ENCODE data around the gene GRIPAP1. TPM values are rescaled to one million over a fixed set of nuclear protein-coding genes. Genes with fewer than 3 reads are reported as not detected.

Gene GRIPAP1
- total RNA-seq, 4 donors from 2014 or later: 25.1 to 44.5 (median 32.2) TPM

DNA sequence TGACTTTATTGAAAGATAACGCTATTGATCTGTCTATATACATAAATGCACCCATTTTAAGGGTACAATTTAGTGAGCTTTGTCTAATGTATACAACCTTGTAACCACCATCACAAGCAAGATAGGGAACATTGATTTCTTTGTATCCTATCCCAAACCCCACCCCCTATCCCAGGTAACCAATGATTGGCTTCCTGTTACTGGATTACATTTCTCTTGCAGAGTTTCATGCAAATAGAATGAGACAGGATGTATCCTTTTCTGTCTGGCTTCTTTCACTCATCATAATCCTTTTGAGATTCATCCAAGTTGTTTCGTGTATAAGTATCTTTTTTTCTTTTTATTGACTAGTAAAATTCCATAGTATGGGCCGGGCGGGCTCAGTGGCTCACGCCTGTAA lies 1.6 kb upstream of the GRIPAP1 start:
- no peak for DNase-seq (ENCODE audit: low spot score)
- TF ChIP-seq, protein P1, sequence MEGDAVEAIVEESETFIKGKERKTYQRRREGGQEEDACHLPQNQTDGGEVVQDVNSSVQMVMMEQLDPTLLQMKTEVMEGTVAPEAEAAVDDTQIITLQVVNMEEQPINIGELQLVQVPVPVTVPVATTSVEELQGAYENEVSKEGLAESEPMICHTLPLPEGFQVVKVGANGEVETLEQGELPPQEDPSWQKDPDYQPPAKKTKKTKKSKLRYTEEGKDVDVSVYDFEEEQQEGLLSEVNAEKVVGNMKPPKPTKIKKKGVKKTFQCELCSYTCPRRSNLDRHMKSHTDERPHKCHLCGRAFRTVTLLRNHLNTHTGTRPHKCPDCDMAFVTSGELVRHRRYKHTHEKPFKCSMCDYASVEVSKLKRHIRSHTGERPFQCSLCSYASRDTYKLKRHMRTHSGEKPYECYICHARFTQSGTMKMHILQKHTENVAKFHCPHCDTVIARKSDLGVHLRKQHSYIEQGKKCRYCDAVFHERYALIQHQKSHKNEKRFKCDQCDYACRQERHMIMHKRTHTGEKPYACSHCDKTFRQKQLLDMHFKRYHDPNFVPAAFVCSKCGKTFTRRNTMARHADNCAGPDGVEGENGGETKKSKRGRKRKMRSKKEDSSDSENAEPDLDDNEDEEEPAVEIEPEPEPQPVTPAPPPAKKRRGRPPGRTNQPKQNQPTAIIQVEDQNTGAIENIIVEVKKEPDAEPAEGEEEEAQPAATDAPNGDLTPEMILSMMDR (IDR thresholded peaks at IDR 0.05): no peak
- ATAC-seq (ENCODE audit: low FRiP score): no peak

DNA sequence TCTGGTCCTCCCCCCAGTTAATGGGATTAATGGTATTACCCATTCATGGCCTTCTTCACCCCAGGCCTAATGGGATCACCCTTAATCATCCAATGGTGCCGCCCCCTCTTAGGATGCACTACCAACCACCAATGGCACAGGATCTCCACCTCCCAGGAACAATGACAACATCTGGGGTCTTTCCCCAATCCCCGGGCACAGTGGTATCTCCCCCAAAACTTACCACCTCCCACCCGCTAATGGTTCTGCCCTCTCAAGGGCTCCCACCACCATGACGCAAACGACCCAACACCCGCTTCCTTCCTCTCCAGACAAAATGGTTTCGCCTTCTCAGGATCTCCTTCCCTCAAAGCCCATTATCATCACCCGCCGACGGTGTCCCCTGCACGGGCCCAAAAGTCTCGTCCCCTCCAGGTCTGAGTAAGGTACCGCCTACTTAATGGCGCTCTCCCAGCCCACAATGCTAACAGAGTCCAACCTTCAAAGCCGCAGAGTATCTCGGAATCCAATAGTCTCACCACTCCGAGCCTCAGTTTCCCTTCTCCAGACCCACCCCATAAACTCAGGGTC lies 458 bp downstream of the GRIPAP1 start:
- peak; percentile 35 for ATAC-seq (ENCODE audit: low FRiP score)
- TF ChIP-seq, protein P1 (IDR thresholded peaks at IDR 0.05): no peak
- no peak for DNase-seq (ENCODE audit: low spot score)

DNA sequence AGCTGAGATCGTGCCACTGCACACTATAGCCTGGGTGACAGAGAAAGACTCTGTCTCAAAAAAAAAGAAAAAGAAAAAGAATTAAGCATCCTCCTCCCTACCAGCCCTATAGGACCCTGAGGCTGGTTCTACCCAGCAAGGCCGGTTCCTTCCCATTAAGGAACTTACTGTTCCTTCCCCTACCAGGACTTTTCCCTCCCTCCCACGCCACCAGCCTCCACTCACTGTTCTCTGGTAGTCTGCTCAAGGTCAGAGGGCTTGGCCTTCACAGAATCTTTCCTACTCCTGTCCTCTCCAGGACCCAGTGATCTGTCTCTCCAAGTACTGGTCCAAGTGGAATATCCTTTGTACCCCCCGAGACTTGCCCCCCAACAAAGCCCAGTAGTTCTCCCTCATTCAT lies 1.4 kb downstream of the GRIPAP1 start:
- DNase-seq (ENCODE audit: low spot score) (no peak), ATAC-seq (ENCODE audit: low FRiP score) (no peak)
- TF ChIP-seq, protein P1 (IDR thresholded peaks at IDR 0.05): no peak

DNA sequence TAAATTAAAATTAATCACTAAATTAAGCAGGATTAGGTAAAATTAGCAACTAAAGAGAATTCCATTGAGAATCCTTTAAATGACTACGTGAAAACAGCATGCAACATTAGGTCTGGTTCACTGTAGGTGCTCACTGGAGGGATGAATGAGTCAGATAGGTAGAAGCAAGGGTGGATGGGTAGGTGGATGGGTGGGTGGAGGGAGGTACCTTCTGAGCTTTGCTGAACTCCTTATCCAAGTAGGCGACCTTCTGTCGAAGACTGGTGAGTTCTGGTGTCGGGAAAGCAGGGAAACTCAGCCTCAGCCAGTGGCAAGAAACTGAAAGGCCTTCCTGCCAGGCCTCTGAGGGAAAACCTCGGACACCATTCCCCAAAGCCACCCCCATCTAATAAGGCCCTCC lies 3.0 kb downstream of the GRIPAP1 start:
- no peak for DNase-seq (ENCODE audit: low spot score)
- TF ChIP-seq, protein P1 (IDR thresholded peaks at IDR 0.05): no peak
- ATAC-seq (ENCODE audit: low FRiP score): no peak

DNA sequence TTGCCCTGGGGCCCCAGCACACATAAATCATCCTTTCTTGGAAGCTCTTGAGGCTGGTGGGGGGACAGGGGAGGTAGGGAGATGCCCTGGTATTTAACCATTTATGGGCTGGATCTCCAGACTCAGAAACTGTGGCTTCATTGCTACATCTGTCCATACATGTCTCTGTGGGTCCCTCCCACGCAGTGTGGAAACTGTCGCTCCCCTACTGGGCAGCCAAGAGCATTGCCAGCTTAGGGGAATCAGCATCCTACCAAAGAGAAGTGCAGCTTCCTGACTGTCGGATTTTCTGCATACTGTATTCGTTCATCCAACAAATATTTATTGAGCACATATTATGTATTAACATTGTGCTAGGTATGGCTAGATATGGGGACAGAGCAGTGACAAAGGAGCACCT lies 3.7 kb downstream of the GRIPAP1 start:
- ATAC-seq (ENCODE audit: low FRiP score): no peak
- DNase-seq (ENCODE audit: low spot score): no peak
- TF ChIP-seq, protein P1 (IDR thresholded peaks at IDR 0.05): no peak

DNA sequence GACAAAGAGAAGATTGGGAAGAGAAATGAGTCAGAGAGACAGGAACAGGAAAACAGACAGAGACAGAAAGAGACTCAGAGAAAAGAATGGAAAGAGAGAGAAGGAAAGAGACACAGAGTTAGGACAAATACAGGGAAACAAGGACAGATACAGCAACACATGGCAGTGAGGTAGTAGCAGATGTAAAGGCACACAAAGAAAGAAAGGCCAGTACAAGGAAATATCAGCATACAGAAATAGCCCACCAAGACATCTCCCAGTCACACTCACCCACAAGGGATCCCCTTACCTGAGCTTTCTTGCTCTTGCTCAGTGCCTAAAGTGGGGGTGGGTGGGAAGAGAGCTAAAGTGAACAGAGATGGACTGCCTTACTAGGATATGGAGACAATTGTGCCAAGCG lies 4.2 kb downstream of the GRIPAP1 start:
- no peak for DNase-seq (ENCODE audit: low spot score)
- no peak for ATAC-seq (ENCODE audit: low FRiP score)
- TF ChIP-seq, protein P1 (IDR thresholded peaks at IDR 0.05): no peak

DNA sequence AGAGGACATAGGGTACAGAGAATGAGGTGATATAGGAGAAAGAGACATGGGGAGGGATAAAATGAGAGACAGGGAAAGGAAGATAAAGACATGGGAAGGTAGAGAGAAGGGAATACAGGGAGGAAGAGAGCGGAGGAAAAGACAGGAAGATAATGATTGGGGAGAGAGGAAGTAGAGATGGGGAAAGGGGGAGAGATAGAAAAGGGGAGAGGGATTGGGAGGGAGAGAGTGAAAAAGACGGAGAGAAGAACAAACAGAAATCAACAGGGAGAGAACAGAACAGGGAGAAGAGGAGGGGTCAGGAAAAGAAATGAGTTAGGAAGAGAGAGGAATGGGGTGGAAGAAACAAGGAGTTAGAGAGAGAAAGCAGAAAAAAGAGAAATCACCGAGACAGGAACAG lies 4.6 kb downstream of the GRIPAP1 start:
- ATAC-seq (ENCODE audit: low FRiP score): no peak
- TF ChIP-seq, protein P1 (IDR thresholded peaks at IDR 0.05): no peak
- DNase-seq (ENCODE audit: low spot score): no peak

All from omental fat pad (tissue), 4 donors.